Lower leg skin (tissue), 4 donors: ENCODE data around the gene KDM6B. TPM values are rescaled to one million over a fixed set of nuclear protein-coding genes. Genes with fewer than 3 reads are reported as not detected.

Source experiments
- DNase-seq, 2 donors: peaks; one replicate each; pipeline ENCODE4 v3.0.0-alpha.2; 2019; ENCODE audit warnings: low spot score in 2 of 2
- H3K4me3 ChIP-seq: fragments of 200-600 bp; sonication (generic); 2 replicates; pipeline ENCODE4 v1.5.1; 2017; ENCODE audit warnings: mild to moderate bottlenecking, low read depth; ENCODE audit not compliant: poor library complexity, severe bottlenecking
- CTCF ChIP-seq, 3 donors: fragments of 450-650 bp; IDR thresholded peaks; one replicate each; pipeline ENCODE4 v1.5.1; 2016; ENCODE audit warnings: antibody characterized with exemption in 3 of 3, mild to moderate bottlenecking in 3 of 3, moderate library complexity in 2 of 3
- POLR2A ChIP-seq, 2 donors: fragments of 450-650 bp; IDR thresholded peaks; one replicate each; pipeline ENCODE4 v1.6.1; 2016 to 2017; ENCODE audit warnings: antibody characterized with exemption in 2 of 2, mild to moderate bottlenecking in 1 of 2, moderate library complexity in 1 of 2
- WGBS, 2 donors: methylation state at CpG; one replicate each; pipeline ENCODE4 v1.1.5; 2018; 5-methylcytosine and 5-hydroxymethylcytosine counted together
- intact Hi-C: fragments of 100-400 bp; cut with DNase I; formaldehyde crosslinking; loops from one replicate; pipeline ENCODE4 v1.15.0; 2023; ENCODE audit warnings: low total_unique reads
- total RNA-seq, 4 donors: library from RNA; depleted of rRNA; stranded (reverse); fragments of >200 nt; gene quantifications; one replicate each; pipeline ENCODE4 v1.1.0, GENCODE V29; 2016

The KDM6B gene
- total RNA-seq, 4 donors from 2014 or later: 12.5 to 30.9 (median 18.0) TPM

- intact Hi-C loops: no loop called here
- no peak for TF ChIP-seq CTCF (IDR thresholded peaks at IDR 0.05)
- TF ChIP-seq POLR2A (IDR thresholded peaks at IDR 0.05): no peak
- no peak overlapping the region for H3K4me3 ChIP-seq
- WGBS, 2 donors: 34 to 40% methylated on average over 19 of the region's 19 CpGs
- peak in 1 of 2 donors; percentile 85 for DNase-seq
Observed at GRCh38 chr17:7833011-7833794, 814 bp upstream of the KDM6B start.

GRCh38 chr17:7834542-7834956 lies 532 bp downstream of the KDM6B start:
- peak in 1 of 2 donors; percentile 94 for DNase-seq
- TF ChIP-seq CTCF (IDR thresholded peaks at IDR 0.05) (peak in 1 of 3 donors; percentile 84), POLR2A (IDR thresholded peaks at IDR 0.05) (no peak)
- peak overlapping the region; percentile 77 for H3K4me3 ChIP-seq
- 0 to 1% methylated on average over 12 to 13 of the region's 20 CpGs for WGBS, 2 donors
- intact Hi-C loops: no loop called here

- peak overlapping the region; percentile 77 for H3K4me3 ChIP-seq
- DNase-seq: peak; percentile 96 to 99
- TF ChIP-seq POLR2A (IDR thresholded peaks at IDR 0.05) (peak in 1 of 2 donors; percentile 47), CTCF (IDR thresholded peaks at IDR 0.05) (no peak)
- 1% methylated on average over 50 to 52 of the region's 69 CpGs for WGBS, 2 donors
- intact Hi-C loops: no loop called here
Observed at GRCh38 chr17:7834957-7835813, 1.2 kb downstream of the KDM6B start.

- intact Hi-C loops: no loop called here
- DNase-seq: peak in 1 of 2 donors; percentile 94
- TF ChIP-seq POLR2A (IDR thresholded peaks at IDR 0.05) (no peak), CTCF (IDR thresholded peaks at IDR 0.05) (no peak)
- 0 to 1% methylated on average over 56 to 57 of the region's 61 CpGs for WGBS, 2 donors
- peak overlapping the region; percentile 37 for H3K4me3 ChIP-seq
Observed at GRCh38 chr17:7835814-7836595, 2.0 kb downstream of the KDM6B start.

- WGBS, 2 donors: 2 to 3% methylated on average over 19 of the region's 19 CpGs
- H3K4me3 ChIP-seq: peak overlapping the region; percentile 37
- intact Hi-C loops: no loop called here
- DNase-seq: peak; percentile 89 to 98
- TF ChIP-seq CTCF (IDR thresholded peaks at IDR 0.05): peak in 1 of 3 donors; percentile 22
- no peak for TF ChIP-seq POLR2A (IDR thresholded peaks at IDR 0.05)
Observed at GRCh38 chr17:7836596-7837407, 2.8 kb downstream of the KDM6B start.
